Uterus (tissue), 4 donors: ENCODE results near the gene PARD3. TPM values are rescaled to one million over a fixed set of nuclear protein-coding genes. Genes with fewer than 3 reads are reported as not detected.

Experiments
- DNase-seq, 2 donors: peaks; one replicate each; pipeline ENCODE4 v3.0.0-alpha.2; 2019 to 2020
- H3K27ac ChIP-seq, 2 donors: fragments of 200-600 bp; sonication (generic); 1 replicate in 1 of 2; 2 replicates in 1 of 2; pipeline ENCODE4 v1.5.1; 2016 to 2018
- H3K27me3 ChIP-seq, 2 donors: fragments of 200-600 bp; sonication (generic); one replicate each; pipeline ENCODE4 v1.5.1; 2018 to 2019; ENCODE audit warnings: control low read depth in 1 of 2
- H3K36me3 ChIP-seq, 2 donors: fragments of 200-600 bp; sonication (generic); one replicate each; pipeline ENCODE4 v1.5.1; 2019; ENCODE audit warnings: control low read depth in 1 of 2
- H3K4me1 ChIP-seq, 2 donors: fragments of 200-600 bp; sonication (generic); one replicate each; pipeline ENCODE4 v1.5.1; 2018 to 2019; ENCODE audit warnings: control low read depth in 1 of 2
- H3K4me3 ChIP-seq, 2 donors: fragments of 200-600 bp; sonication (generic); 1 replicate in 1 of 2; 2 replicates in 1 of 2; pipeline ENCODE4 v1.5.1; 2018 to 2019; ENCODE audit warnings: mild to moderate bottlenecking in 1 of 2
- H3K9me3 ChIP-seq, 2 donors: fragments of 200-600 bp; sonication (generic); one replicate each; pipeline ENCODE4 v1.5.1; 2019; ENCODE audit warnings: control low read depth in 1 of 2
- POLR2A ChIP-seq, 2 donors: fragments of 450-650 bp; IDR thresholded peaks; one replicate each; pipeline ENCODE4 v1.6.1; 2016; ENCODE audit warnings: antibody characterized with exemption in 2 of 2, mild to moderate bottlenecking in 1 of 2, moderate library complexity in 1 of 2
- intact Hi-C: fragments of 100-400 bp; cut with DNase I; formaldehyde crosslinking; loops from one replicate; pipeline ENCODE4 v1.15.1; 2023; ENCODE audit warnings: low total_unique reads
- total RNA-seq, 4 donors: library from RNA; depleted of rRNA in 3 of 4; stranded (reverse); fragments of >200 nt in 3 of 4; gene quantifications; one replicate each; pipeline versions ENCODE4 v1.1.0 to v1.2.4, GENCODE V29; 2014 to 2023
- TF ChIP-seq, protein P1 (sequence below), 4 experiments: fragments of 200-600 bp in 2 of 4; fragments of 450-650 bp in 2 of 4; sonication (generic) in 2 of 4; IDR thresholded peaks; one replicate each; pipeline ENCODE4 v1.5.1; 2016 to 2019; ENCODE audit warnings: antibody characterized with exemption in 4 of 4, mild to moderate bottlenecking in 2 of 4, moderate library complexity in 1 of 4
- donor health status: DM: yes; HTN: yes; CAD: no.

The PARD3 gene
- total RNA-seq, 4 donors from 2014 or later, result 42.1 to 96.1 (median 51.5) TPM

- no peak for TF ChIP-seq POLR2A (IDR thresholded peaks at IDR 0.05)
- TF ChIP-seq, protein P1, sequence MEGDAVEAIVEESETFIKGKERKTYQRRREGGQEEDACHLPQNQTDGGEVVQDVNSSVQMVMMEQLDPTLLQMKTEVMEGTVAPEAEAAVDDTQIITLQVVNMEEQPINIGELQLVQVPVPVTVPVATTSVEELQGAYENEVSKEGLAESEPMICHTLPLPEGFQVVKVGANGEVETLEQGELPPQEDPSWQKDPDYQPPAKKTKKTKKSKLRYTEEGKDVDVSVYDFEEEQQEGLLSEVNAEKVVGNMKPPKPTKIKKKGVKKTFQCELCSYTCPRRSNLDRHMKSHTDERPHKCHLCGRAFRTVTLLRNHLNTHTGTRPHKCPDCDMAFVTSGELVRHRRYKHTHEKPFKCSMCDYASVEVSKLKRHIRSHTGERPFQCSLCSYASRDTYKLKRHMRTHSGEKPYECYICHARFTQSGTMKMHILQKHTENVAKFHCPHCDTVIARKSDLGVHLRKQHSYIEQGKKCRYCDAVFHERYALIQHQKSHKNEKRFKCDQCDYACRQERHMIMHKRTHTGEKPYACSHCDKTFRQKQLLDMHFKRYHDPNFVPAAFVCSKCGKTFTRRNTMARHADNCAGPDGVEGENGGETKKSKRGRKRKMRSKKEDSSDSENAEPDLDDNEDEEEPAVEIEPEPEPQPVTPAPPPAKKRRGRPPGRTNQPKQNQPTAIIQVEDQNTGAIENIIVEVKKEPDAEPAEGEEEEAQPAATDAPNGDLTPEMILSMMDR (IDR thresholded peaks at IDR 0.05), result no peak
- Histone ChIP-seq H3K27ac (no peak overlapping the region), H3K27me3 (no peaks in the 10 kb centered on the region), H3K4me3 (no peak overlapping the region), H3K9me3 (no peaks in the 10 kb centered on the region), H3K36me3 (no peaks in the 10 kb centered on the region), H3K4me1 (no peaks in the 10 kb centered on the region)
- DNase-seq, result no peak
- intact Hi-C loops, result no loop called here
These were observed 347.7 kb downstream of the PARD3 start for GRCh38 chr10:34467364-34467763.

- Histone ChIP-seq H3K36me3 (no peaks in the 10 kb centered on the region), H3K9me3 (no peaks in the 10 kb centered on the region), H3K27me3 (no peaks in the 10 kb centered on the region), H3K27ac (no peak overlapping the region), H3K4me1 (no peaks in the 10 kb centered on the region), H3K4me3 (no peak overlapping the region)
- DNase-seq, result no peak
- no peak for TF ChIP-seq POLR2A (IDR thresholded peaks at IDR 0.05)
- TF ChIP-seq, protein P1 (IDR thresholded peaks at IDR 0.05), result no peak
- intact Hi-C loops, result no loop called here
These were observed 349.4 kb downstream of the PARD3 start for GRCh38 chr10:34465678-34466077.

GRCh38 chr10:34464591-34464990, 350.5 kb downstream of the PARD3 start:
- Histone ChIP-seq H3K27ac (no peak overlapping the region), H3K36me3 (no peaks in the 10 kb centered on the region), H3K27me3 (no peaks in the 10 kb centered on the region), H3K4me1 (no peaks in the 10 kb centered on the region), H3K4me3 (no peak overlapping the region), H3K9me3 (no peaks in the 10 kb centered on the region)
- intact Hi-C loops, result no loop called here
- no peak for DNase-seq
- TF ChIP-seq POLR2A (IDR thresholded peaks at IDR 0.05), result no peak
- TF ChIP-seq, protein P1 (IDR thresholded peaks at IDR 0.05), result no peak

DNA sequence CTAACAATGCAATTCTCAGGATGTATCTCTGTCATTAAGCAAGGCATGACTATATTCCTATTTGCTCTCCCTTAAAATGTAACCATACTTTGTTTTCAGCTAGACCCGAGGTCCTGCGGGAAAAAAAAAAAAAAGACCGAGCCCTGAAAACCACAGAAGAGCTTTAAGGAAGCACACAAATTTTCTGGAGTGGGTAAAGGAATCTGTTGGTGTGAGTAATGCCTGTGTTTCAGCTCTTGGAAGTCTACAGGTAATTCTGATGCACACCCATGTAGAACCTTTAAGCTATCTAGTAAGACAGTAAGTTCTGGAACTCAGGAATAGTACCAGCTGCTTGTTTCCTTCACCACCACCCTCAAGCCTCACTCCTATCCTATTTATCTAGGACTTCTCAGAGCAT, 351.1 kb downstream of the PARD3 start:
- intact Hi-C loops, result no loop called here
- TF ChIP-seq, protein P1 (IDR thresholded peaks at IDR 0.05), result no peak
- no peak for TF ChIP-seq POLR2A (IDR thresholded peaks at IDR 0.05)
- no peak overlapping the region for H3K4me3 ChIP-seq
- H3K36me3 ChIP-seq, result no peaks in the 10 kb centered on the region
- no peak overlapping the region for H3K27ac ChIP-seq
- H3K9me3 ChIP-seq, result no peaks in the 10 kb centered on the region
- H3K27me3 ChIP-seq, result no peaks in the 10 kb centered on the region
- no peaks in the 10 kb centered on the region for H3K4me1 ChIP-seq
- DNase-seq, result no peak

DNA sequence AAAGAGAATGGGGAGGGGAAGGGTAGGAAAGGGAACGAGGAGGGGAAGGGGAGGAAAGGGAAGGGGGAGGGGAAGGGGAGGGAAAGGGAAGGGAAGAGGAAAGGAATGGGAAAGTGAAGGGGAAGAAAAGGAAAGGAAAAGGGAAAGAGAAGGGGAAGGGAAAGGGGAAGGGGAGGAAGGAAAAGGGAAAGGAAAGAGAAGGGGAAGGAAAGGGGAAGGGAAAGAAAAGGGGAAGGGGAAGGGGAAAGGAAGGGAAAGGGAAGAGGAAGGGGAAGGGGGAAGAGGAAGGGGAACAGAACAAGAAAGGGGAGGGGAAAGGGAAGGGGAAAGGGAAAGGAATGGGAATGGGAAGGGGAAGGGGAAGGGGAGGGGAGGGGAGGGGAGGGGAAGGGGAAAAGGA, 352.1 kb downstream of the PARD3 start:
- intact Hi-C loops, result no loop called here
- DNase-seq, result no peak

More for the DNA sequence above, 352.1 kb downstream of the PARD3 start:
- TF ChIP-seq, protein P1 (IDR thresholded peaks at IDR 0.05), result no peak
- TF ChIP-seq POLR2A (IDR thresholded peaks at IDR 0.05), result no peak
- Histone ChIP-seq H3K4me3 (no peak overlapping the region), H3K36me3 (no peaks in the 10 kb centered on the region), H3K27me3 (no peaks in the 10 kb centered on the region), H3K4me1 (no peaks in the 10 kb centered on the region), H3K27ac (no peak overlapping the region), H3K9me3 (no peaks in the 10 kb centered on the region)
